Caco-2 (cell line): ENCODE results near the gene DLG2. TPM values are rescaled to one million over a fixed set of nuclear protein-coding genes. Genes with fewer than 3 reads are reported as not detected.

ENCODE experiments used
- BruUV-seq: library from RNA; stranded (reverse); fragments of 400-500 nt; replicated peaks from 2 replicates; lab custom pipeline; 2021; lab: Mats Ljungman, UMichigan
- CTCF ChIA-PET: fragments of 300-600 bp; sonication (Branson Sonifier 250); formaldehyde crosslinking; loops from one replicate; lab custom pipeline; 2022; ENCODE audit warnings: antibody characterized with exemption; lab: Charles Lee
- POLR2A ChIA-PET: fragments of 300-600 bp; sonication (Branson Sonifier 250); formaldehyde crosslinking; loops from one replicate; lab custom pipeline; 2022; ENCODE audit warnings: antibody characterized with exemption; lab: Charles Lee
- DNase-seq, 2 experiments: peaks; one replicate each; pipeline versions ENCODE4 v3.0.0 to v3.0.0-alpha.2; 2020 to 2022
- H3K27me3 ChIP-seq: replicated peaks from 2 replicates; pipeline ENCODE4 v1.6.0; 2011; ENCODE audit warnings: low read length; ENCODE audit not compliant: control insufficient read depth, insufficient read depth
- H3K36me3 ChIP-seq: 2 replicates; pipeline ENCODE4 v1.5.1; 2011; ENCODE audit warnings: low read length; ENCODE audit not compliant: control insufficient read depth, insufficient read depth
- H3K4me1 ChIP-seq: fragments of 250-450 bp; sonication (Bioruptor Pico); 2 replicates; pipeline ENCODE4 v1.5.1; 2020; ENCODE audit warnings: mild to moderate bottlenecking
- H3K4me3 ChIP-seq: 2 replicates; pipeline ENCODE4 v1.5.1; 2011; ENCODE audit warnings: low read depth, mild to moderate bottlenecking, control low read depth, low read length
- H3K9me3 ChIP-seq: fragments of 250-450 bp; sonication (Bioruptor Pico); 2 replicates; pipeline ENCODE4 v1.5.1; 2020; ENCODE audit warnings: mild to moderate bottlenecking, moderate library complexity
- H3K27ac Mint-ChIP-seq: one replicate; pipeline ENCODE4 v1.8.0; 2022; ENCODE audit warnings: mixed read lengths; ENCODE audit not compliant: unreplicated experiment
- H3K27me3 Mint-ChIP-seq: one replicate; pipeline ENCODE4 v1.8.0; 2022; ENCODE audit warnings: mixed read lengths; ENCODE audit not compliant: insufficient read depth, unreplicated experiment
- H3K36me3 Mint-ChIP-seq: one replicate; pipeline ENCODE4 v1.8.0; 2022; ENCODE audit warnings: mild to moderate bottlenecking, mixed read lengths; ENCODE audit not compliant: insufficient read depth, unreplicated experiment
- H3K4me1 Mint-ChIP-seq: one replicate; pipeline ENCODE4 v1.8.0; 2022; ENCODE audit warnings: low read depth, mixed read lengths; ENCODE audit not compliant: unreplicated experiment
- H3K4me3 Mint-ChIP-seq: one replicate; pipeline ENCODE4 v1.8.0; 2022; ENCODE audit warnings: mild to moderate bottlenecking, moderate library complexity, mixed read lengths; ENCODE audit not compliant: unreplicated experiment
- H3K9me3 Mint-ChIP-seq: one replicate; pipeline ENCODE4 v1.8.0; 2022; ENCODE audit warnings: mixed read lengths; ENCODE audit not compliant: unreplicated experiment
- intact Hi-C: fragments of 100-400 bp; cut with micrococcal nuclease; formaldehyde crosslinking; loops from one replicate; pipeline ENCODE4 v1.10.0; 2022; ENCODE audit not compliant: unreplicated experiment
- total RNA-seq: library from RNA; stranded (reverse); gene quantifications from 2 replicates; pipeline ENCODE4 v1.2.3, GENCODE V29; 2022
- TF ChIP-seq, protein P1 (sequence below), 2 experiments: fragments of 200-600 bp in 1 of 2; IDR thresholded peaks; 1 replicate in 1 of 2; 2 replicates in 1 of 2; pipeline versions ENCODE4 v1.5.1 to v1.8.0; 2011 to 2022; ENCODE audit warnings: antibody characterized with exemption in 1 of 2, control low read depth in 1 of 2, inconsistent platforms in 1 of 2, low read depth in 1 of 2, low read length in 1 of 2, mild to moderate bottlenecking in 1 of 2, moderate library complexity in 1 of 2; ENCODE audit not compliant: insufficient read depth in 1 of 2, severe bottlenecking in 1 of 2, unreplicated experiment in 1 of 2

The DLG2 gene
- total RNA-seq, 1 experiment from 2014 or later: 21.6 TPM

DNA sequence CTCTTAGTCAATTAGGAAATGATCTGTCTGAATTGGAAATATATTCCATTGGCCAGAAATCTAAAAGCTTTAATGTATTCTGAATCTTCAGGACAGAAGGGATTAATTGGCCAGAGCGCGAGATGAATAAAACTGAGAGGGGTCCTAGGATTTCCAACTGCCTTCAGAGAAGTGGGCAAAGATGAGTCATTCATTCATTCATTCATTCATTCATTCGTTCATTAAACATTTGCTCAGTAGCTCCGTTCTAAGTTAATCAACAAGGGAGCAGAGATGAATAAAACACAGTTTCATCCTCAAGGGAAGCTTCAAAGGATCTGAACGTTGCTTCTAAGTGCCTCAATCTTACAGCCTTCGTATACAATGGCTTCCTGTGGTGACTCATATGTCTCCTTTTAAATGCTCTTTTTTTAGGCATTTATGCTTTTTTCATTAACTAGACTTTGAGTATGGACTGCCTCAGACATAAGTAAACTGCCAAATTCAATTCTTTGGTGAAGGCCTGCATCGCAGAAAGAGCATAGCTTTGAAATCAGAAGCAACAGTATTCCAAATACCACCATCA lies 1803.6 kb downstream of the DLG2 start:
- H3K27me3 Mint-ChIP-seq: peaks cover 11% of the 10 kb centered on the region
- Histone ChIP-seq H3K36me3 (no peaks in the 10 kb centered on the region), H3K9me3 (no peaks in the 10 kb centered on the region), H3K27me3 (no peaks in the 10 kb centered on the region), H3K4me1 (no peaks in the 10 kb centered on the region), H3K4me3 (no peak overlapping the region)
- no peaks in the 10 kb centered on the region for H3K9me3 Mint-ChIP-seq
- CTCF ChIA-PET: no interaction called here
- POLR2A ChIA-PET: no interaction called here
- intact Hi-C loops: loop anchor here (5.0 kb wide), 1 partner anchor 736 kb away; no protein-coding TSS in a partner anchor
- no peak for DNase-seq
- H3K4me3 Mint-ChIP-seq: no peak overlapping the region
- no peaks in the 10 kb centered on the region for H3K4me1 Mint-ChIP-seq
- BruUV-seq: no TSS peak
- TF ChIP-seq, protein P1, sequence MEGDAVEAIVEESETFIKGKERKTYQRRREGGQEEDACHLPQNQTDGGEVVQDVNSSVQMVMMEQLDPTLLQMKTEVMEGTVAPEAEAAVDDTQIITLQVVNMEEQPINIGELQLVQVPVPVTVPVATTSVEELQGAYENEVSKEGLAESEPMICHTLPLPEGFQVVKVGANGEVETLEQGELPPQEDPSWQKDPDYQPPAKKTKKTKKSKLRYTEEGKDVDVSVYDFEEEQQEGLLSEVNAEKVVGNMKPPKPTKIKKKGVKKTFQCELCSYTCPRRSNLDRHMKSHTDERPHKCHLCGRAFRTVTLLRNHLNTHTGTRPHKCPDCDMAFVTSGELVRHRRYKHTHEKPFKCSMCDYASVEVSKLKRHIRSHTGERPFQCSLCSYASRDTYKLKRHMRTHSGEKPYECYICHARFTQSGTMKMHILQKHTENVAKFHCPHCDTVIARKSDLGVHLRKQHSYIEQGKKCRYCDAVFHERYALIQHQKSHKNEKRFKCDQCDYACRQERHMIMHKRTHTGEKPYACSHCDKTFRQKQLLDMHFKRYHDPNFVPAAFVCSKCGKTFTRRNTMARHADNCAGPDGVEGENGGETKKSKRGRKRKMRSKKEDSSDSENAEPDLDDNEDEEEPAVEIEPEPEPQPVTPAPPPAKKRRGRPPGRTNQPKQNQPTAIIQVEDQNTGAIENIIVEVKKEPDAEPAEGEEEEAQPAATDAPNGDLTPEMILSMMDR (IDR thresholded peaks at IDR 0.05; ENCODE audit: insufficient read depth in 1 of 2, low read depth in 1 of 2, low read length in 1 of 2, severe bottlenecking in 1 of 2, unreplicated experiment in 1 of 2): no peak
- H3K27ac Mint-ChIP-seq: no peak overlapping the region
- no peaks in the 10 kb centered on the region for H3K36me3 Mint-ChIP-seq

DNA sequence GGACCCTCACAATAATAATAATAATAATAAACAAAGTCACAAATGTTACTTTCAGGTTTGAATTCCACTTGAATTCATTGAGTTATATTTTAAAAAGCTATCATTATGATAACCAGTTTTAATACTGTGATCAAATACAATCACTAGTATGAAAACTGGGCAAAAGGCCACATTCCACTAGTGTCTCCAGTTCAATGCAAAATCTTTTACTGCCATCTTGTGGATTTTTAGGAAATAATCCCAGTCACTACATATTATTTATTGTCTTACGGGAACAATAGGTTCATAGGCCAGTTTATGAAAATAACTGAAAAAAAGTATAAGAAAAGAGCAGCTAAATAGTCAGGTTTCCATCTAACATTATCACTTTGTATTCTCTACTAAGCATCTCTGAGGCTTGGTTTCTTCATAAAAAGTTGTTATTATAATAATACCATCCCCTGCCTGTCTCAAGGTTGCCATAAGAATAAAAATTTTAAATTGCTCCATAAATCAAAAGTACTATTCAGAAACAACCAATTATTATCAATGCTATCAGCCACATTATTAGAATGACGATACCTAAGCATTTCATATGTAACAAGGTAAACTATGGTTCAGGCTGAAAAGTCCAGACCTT lies 1807.1 kb downstream of the DLG2 start:
- POLR2A ChIA-PET: no interaction called here

GRCh38 chr11:83818349-83818748 lies 1808.8 kb downstream of the DLG2 start:
- ChIA-PET CTCF (interaction anchor here (1.2 to 6.8 kb wide), 2 partner anchors 94 to 525 kb away, joined by 5 to 43 read pairs; no protein-coding TSS in a partner anchor), POLR2A (no interaction called here)
- Mint-ChIP-seq H3K4me1 (no peaks in the 10 kb centered on the region), H3K4me3 (no peak overlapping the region), H3K27ac (no peak overlapping the region), H3K9me3 (no peaks in the 10 kb centered on the region), H3K27me3 (peaks cover 5% of the 10 kb centered on the region), H3K36me3 (no peaks in the 10 kb centered on the region)
- no peaks in the 10 kb centered on the region for H3K9me3 ChIP-seq
- intact Hi-C loops: loop anchor here (5.0 kb wide), 1 partner anchor 376 kb away; no protein-coding TSS in a partner anchor
- H3K36me3 ChIP-seq: no peaks in the 10 kb centered on the region
- no peaks in the 10 kb centered on the region for H3K27me3 ChIP-seq
- TF ChIP-seq, protein P1 (IDR thresholded peaks at IDR 0.05; ENCODE audit: insufficient read depth in 1 of 2, low read depth in 1 of 2, low read length in 1 of 2, severe bottlenecking in 1 of 2, unreplicated experiment in 1 of 2): no peak
- no peak overlapping the region for H3K4me3 ChIP-seq
- no TSS peak for BruUV-seq
- no peaks in the 10 kb centered on the region for H3K4me1 ChIP-seq
- DNase-seq: no peak

More for the DNA sequence above, 1807.1 kb downstream of the DLG2 start:
- H3K36me3 ChIP-seq: no peaks in the 10 kb centered on the region
- no peaks in the 10 kb centered on the region for H3K9me3 ChIP-seq
- H3K4me3 ChIP-seq: no peak overlapping the region
- no peaks in the 10 kb centered on the region for H3K4me1 ChIP-seq
- CTCF ChIA-PET: interaction anchor here (0.7 to 6.8 kb wide), 2 partner anchors 527 to 534 kb away, joined by 3 to 43 read pairs; no protein-coding TSS in a partner anchor
- Mint-ChIP-seq H3K36me3 (no peaks in the 10 kb centered on the region), H3K4me1 (no peaks in the 10 kb centered on the region), H3K27ac (no peak overlapping the region), H3K4me3 (no peak overlapping the region), H3K9me3 (no peaks in the 10 kb centered on the region), H3K27me3 (peaks cover 5% of the 10 kb centered on the region)
- BruUV-seq: no TSS peak
- H3K27me3 ChIP-seq: no peaks in the 10 kb centered on the region
- TF ChIP-seq, protein P1 (IDR thresholded peaks at IDR 0.05; ENCODE audit: insufficient read depth in 1 of 2, low read depth in 1 of 2, low read length in 1 of 2, severe bottlenecking in 1 of 2, unreplicated experiment in 1 of 2): peak; percentile 67 to 80
- peak in 1 of 2 experiments; percentile 53 for DNase-seq
- intact Hi-C loops: loop anchor here (1.0 to 5.0 kb wide), 8 partner anchors 378 to 1102 kb away; no protein-coding TSS in a partner anchor
